Neutrophil (primary cell): ENCODE results near the gene PIK3R2.
"Not testable (repeated sequence)": the region's sequence is repeated elsewhere in the genome, so short reads cannot be mapped to it uniquely, and the experiment has no call there.

Experiments
- H3K27ac ChIP-seq: fragments of 200-600 bp; sonication (generic); 2 replicates; pipeline ENCODE4 v1.5.1; 2016; ENCODE audit warnings: mild to moderate bottlenecking, moderate library complexity
- H3K27me3 ChIP-seq: fragments of 200-600 bp; sonication (generic); 2 replicates; pipeline ENCODE4 v1.6.0; 2016; ENCODE audit warnings: mild to moderate bottlenecking
- H3K36me3 ChIP-seq: fragments of 200-600 bp; sonication (generic); 2 replicates; pipeline ENCODE4 v1.5.1; 2017
- H3K4me1 ChIP-seq, 2 experiments: fragments of 200-600 bp in 1 of 2; sonication (generic) in 1 of 2; 1 replicate in 1 of 2; 2 replicates in 1 of 2; pipeline versions ENCODE4 v1.5.1 to v1.6.1; 2013 to 2016; ENCODE audit warnings: low read depth in 1 of 2, low read length in 1 of 2, mild to moderate bottlenecking in 1 of 2, moderate library complexity in 1 of 2; ENCODE audit not compliant: control insufficient read depth in 1 of 2, insufficient read depth in 1 of 2
- H3K4me3 ChIP-seq, 2 experiments: fragments of 200-600 bp in 1 of 2; sonication (generic) in 1 of 2; 1 replicate in 1 of 2; 2 replicates in 1 of 2; pipeline ENCODE4 v1.5.1; 2013 to 2016; ENCODE audit warnings: low read depth in 1 of 2, low read length in 1 of 2, mild to moderate bottlenecking in 1 of 2, moderate library complexity in 1 of 2
- H3K9me3 ChIP-seq: fragments of 200-600 bp; sonication (generic); 2 replicates; pipeline ENCODE4 v1.5.1; 2016
- TF ChIP-seq, protein P1 (sequence below): fragments of 200-600 bp; sonication (generic); IDR thresholded peaks from 2 replicates; pipeline ENCODE4 v1.5.1; 2016; ENCODE audit warnings: antibody characterized with exemption

The PIK3R2 gene

DNA sequence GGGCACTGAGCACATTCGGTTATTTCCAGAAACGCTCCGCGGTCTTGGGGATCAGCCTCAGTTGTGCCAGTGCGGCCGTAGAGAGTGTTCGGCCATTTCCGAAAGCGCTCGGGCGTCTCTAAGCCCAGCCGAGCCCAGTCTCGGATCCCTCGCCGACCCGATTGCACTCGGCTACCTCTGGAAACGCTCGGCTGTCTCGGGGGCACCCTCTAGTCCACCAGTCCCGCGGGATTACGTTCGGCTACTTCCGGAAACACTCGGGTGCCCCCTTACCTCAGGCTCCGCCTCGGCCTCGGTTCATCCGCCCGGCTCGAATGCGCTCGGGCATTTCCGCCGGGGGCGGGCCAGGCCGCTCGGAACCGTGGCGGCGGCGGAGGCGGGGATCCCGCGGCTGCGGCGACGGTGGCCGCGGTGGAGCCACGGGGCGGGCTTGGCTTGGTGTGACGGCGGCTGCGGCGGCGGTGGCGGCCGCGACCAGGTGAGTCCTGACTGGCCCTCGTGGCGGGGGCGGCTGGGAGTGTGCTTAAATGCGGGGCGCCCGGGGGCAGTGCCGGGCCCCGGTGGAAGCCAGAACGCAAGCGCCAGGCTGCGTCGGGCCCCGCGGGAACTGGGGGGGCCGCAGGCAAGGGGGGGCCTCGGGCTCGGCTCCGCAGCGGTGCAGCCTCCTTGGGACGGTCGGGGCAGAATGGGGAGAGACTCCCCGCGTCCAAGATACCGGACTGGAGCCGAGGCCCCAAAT, at the start of gene PIK3R2:
TSS of gene PIK3R2 (plus strand) at position 347 of the 739 bp plus-strand sequence. CDS start 2,717 bp downstream, outside the sequence.
- TF ChIP-seq, protein P1, sequence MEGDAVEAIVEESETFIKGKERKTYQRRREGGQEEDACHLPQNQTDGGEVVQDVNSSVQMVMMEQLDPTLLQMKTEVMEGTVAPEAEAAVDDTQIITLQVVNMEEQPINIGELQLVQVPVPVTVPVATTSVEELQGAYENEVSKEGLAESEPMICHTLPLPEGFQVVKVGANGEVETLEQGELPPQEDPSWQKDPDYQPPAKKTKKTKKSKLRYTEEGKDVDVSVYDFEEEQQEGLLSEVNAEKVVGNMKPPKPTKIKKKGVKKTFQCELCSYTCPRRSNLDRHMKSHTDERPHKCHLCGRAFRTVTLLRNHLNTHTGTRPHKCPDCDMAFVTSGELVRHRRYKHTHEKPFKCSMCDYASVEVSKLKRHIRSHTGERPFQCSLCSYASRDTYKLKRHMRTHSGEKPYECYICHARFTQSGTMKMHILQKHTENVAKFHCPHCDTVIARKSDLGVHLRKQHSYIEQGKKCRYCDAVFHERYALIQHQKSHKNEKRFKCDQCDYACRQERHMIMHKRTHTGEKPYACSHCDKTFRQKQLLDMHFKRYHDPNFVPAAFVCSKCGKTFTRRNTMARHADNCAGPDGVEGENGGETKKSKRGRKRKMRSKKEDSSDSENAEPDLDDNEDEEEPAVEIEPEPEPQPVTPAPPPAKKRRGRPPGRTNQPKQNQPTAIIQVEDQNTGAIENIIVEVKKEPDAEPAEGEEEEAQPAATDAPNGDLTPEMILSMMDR: peak; percentile 12
- Histone ChIP-seq H3K27ac (peak within 1 kb of the TSS; percentile 99), H3K36me3 (peaks cover 35% of the 10 kb centered on the region), H3K27me3 (no peaks in the 10 kb centered on the region), H3K4me3 (peak within 1 kb of the TSS; percentile 94 to 99), H3K9me3 (no peaks in the 10 kb centered on the region), H3K4me1 (peaks cover 24 to 25% of the 10 kb centered on the region in 2 experiments)

DNA sequence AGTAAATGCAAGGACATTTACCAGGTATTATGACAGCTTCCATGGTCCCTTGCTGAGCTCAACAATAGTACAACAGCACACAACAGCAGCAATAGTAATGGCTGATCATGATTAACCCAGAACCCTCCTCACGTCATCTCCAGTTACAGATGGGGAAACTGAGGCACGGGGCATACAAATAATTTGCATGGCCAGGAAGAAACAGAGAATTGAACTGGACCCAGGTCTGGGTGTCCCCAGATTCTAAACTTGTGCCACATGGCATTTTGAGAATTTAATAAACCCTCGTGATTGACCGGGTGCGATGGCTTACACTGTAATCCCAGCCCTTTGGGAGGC, 48.2 kb upstream of the PIK3R2 start:
- peaks cover 41 to 43% of the 10 kb centered on the region in 2 experiments for H3K4me1 ChIP-seq
- H3K36me3 ChIP-seq: no peaks in the 10 kb centered on the region
- peak overlapping the region; percentile 58 for H3K27ac ChIP-seq
- peak overlapping the region; percentile 56 to 59 for H3K4me3 ChIP-seq
- TF ChIP-seq, protein P1: no peak
- H3K9me3 ChIP-seq: no peaks in the 10 kb centered on the region
- H3K27me3 ChIP-seq: peaks cover 18% of the 10 kb centered on the region

DNA sequence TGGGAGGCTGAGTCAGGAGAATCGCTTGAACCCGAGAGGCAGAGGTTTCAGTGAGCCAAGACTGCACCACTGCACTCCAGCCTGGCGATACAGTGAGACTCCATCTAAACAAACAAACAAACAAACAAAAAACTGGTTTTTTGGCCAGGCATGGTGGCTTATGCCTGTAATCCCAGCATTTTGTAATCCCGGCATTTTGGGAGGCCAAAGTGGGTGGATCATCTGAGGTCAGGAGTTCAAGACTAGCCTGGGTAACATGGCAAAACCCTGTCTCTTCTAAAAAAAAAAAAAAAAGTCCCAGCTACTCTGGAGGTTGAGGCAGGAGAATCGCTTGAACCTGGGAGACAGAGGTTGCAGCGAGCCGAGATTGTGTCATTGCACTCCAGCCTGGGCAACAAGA, 47.7 kb upstream of the PIK3R2 start:
- peaks cover 13% of the 10 kb centered on the region for H3K27me3 ChIP-seq
- peaks cover 40 to 43% of the 10 kb centered on the region in 2 experiments for H3K4me1 ChIP-seq
- not testable (repeated sequence) for H3K36me3 ChIP-seq, H3K4me3 ChIP-seq, H3K27ac ChIP-seq, H3K9me3 ChIP-seq

DNA sequence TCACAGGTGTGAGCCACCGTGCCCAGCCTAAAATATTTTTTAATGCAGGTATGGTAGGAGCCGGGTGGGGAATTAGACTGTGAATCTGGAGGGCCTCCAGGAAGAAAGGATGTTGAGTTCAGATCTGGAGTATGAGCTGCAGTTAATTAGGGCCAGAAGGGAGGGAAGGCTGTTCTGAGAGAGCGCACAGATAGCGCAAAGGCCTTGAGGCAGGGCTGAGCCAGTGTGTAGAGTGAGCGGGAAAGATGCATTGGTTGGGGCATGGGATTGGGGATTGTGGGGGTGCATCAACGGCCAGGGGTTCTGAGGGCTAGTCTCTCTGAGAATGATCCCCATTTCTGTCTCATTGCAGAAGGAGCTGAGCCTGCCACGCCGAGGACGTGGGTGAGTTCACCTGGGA, 45.7 kb upstream of the PIK3R2 start:
- H3K4me3 ChIP-seq: peak overlapping the region; percentile 20 to 43
- H3K36me3 ChIP-seq: peaks cover 16% of the 10 kb centered on the region
- no peaks in the 10 kb centered on the region for H3K9me3 ChIP-seq
- H3K27me3 ChIP-seq: no peaks in the 10 kb centered on the region
- TF ChIP-seq, protein P1: no peak
- peak overlapping the region; percentile 98 for H3K27ac ChIP-seq
- peaks cover 58 to 61% of the 10 kb centered on the region in 2 experiments for H3K4me1 ChIP-seq

DNA sequence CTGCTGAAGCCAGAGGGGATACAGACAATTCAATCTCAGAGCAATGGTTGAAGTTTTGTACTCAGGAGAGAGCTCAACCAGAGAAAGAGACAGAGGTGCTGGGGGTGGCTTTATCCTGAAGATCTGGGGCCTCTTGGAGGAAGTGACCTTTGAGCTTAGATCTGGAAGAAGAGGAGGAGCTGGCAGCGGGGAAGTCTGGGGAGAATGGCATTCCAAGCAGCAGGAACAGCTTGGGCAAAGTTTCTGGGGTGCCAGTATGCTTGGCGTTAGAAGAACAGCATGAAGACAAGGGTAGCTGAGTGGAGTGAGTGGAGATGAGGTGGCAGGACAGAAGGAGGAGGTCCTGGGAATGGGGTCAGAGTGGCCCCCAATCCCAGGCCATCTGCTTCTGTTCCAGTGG, 44.1 kb upstream of the PIK3R2 start:
- no peaks in the 10 kb centered on the region for H3K9me3 ChIP-seq
- TF ChIP-seq, protein P1: no peak
- peaks cover 33% of the 10 kb centered on the region for H3K36me3 ChIP-seq
- no peaks in the 10 kb centered on the region for H3K27me3 ChIP-seq
- peak overlapping the region; percentile 98 for H3K27ac ChIP-seq
- H3K4me1 ChIP-seq: peaks cover 73 to 74% of the 10 kb centered on the region in 2 experiments
- H3K4me3 ChIP-seq: peak overlapping the region; percentile 92 to 95

DNA sequence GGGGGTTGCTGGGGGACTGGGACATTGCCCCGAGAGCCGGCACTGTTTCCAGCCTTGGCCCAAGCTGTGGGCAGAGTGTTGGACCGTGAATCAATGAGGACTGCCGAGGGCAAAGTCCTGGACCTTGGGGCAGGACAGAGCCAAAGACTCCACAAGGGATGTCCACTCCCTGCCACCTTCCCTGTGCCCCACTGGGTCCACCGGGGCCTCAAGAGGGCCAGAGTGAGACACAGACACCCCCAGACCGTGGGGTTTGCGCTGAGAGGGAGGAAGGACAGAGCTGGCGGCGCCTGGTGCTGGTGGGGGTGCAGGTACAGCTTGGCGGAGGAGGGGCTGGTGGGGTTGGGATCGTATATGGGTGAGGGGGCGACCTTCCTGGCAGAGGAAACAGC, 43.6 kb upstream of the PIK3R2 start:
- TF ChIP-seq, protein P1: no peak
- Histone ChIP-seq H3K4me1 (peaks cover 71% of the 10 kb centered on the region in 2 experiments), H3K36me3 (peaks cover 37% of the 10 kb centered on the region), H3K27me3 (no peaks in the 10 kb centered on the region), H3K27ac (peak overlapping the region; percentile 98), H3K4me3 (peak overlapping the region; percentile 92 to 95), H3K9me3 (no peaks in the 10 kb centered on the region)
